Inflammatory macrophage (primary cell): ENCODE measurements around the gene ZNF3.

Experiments
- DNase-seq, 2 donors: peaks; one replicate each; pipeline ENCODE4 v3.0.0-alpha.2; 2020 to 2022

The ZNF3 gene

DNA sequence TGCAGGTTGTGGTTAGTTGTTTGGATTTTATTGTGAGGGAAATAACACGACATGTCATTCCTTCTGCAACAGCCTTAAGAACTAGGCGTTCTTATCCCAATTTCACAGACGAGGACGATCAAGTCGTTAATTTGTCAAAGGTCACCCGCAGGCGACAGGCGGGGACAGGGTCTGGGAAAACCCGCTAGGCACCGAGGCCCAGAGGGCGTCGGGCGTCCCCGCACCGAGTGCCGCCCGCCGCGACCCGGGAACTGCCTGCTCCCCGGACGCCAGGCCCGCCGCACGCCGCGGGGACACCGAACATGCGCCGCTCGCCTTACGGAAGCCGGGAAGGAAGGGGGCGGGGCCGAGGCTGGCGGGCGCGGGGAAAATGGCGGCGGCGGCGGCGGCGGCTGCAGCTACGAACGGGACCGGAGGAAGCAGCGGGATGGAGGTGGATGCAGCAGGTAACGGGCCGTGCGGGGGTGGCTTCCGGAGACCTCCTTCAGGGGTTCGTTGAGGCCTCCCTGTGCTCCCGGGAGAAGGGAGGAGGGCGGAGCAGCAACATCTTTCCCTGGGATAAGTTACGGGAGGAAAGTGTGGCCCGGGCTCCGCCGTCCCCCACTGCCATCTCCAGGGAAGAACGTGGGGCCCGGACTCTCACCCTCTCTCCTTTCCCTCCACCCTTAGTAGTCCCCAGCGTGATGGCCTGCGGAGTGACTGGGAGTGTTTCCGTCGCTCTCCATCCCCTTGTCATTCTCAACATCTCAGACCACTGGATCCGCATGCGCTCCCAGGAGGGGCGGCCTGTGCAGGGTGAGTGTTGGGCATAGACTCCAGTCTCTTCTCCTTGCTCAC, 7.3 kb upstream of the ZNF3 start, which contains the start of gene COPS6:
Gene COPS6 (plus strand): TSS at position 349 of the 837 bp plus-strand sequence. CDS start 22 bp downstream, at position 371.
- DNase-seq: peak; percentile 70 to 81

DNA sequence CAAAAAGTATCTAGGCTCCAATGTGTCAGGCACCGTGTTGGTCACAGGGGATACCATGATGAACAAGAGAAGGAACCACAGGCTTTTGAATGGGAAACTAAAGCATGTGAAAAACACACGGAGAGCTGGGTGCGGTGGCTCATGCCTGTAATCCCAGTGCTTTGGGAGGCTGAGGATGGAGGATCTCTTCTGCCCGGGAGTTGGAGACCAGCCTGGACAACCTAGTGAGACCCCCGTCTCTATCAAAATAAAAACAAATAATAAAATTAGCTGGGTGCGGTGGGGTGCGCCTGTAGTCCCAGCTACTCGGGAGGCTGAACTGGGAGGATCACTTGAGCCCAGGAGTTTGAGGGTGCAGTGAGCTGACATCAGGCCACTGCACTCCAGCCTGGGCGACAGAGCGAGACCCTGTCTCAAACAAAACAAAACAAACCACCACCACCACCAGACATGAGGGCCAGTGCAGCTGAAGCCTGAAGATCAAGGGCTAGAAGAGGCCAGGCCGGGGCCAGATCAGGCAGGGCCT, 6.6 kb upstream of the ZNF3 start:
- DNase-seq: no peak

DNA sequence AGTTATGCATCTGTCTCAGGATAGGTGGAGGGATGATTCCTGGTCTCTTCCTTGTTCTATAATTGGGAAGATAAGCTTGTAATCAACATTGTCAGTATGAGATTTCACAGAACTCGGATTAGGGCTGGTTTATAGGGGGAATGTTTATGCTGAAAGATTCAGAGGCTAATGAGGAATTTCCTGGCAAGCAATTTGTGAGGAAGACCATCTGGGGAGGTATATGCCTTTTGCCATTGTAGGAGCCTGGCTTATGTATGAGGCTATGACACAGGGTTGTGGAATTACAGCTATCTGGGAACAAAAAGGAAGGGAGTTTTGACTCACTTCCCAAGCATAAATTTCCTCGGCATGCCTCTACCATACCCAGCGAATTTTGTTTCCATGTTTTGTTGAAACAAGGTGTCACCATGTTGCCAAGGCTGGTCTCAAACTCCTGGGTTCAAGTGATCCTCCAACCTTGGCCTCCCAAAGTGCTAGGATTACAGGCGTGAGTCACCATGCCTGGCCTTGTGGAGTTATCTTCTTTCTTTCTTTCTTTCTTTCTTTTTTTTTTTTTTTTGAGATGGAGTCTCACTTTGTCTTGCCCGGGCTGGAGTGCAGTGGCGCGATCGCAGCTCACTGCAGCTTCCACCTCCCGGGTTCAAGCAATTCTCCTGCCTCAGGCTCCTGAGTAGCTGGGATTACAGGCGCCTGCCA, 5.7 kb upstream of the ZNF3 start:
- DNase-seq: no peak

DNA sequence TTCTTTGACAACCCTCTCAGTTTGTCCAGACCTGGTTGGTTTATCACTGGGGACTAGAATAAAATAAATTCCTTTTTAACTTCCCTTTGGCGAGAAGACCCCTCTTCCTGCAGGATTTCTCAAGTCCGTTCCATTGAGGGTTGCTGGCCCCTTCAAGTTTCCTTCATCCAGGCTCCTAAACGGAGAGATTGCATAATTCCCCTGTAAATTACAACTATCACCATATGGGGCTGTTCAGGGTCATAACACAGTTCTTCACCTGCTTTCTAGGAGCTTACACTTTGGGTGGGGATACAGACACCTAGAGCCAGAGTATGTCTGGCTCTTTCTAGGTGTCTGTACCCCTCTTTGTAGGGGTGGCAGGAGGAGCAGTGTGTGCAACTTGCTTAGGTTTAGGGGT, 4.0 kb upstream of the ZNF3 start:
- DNase-seq: no peak

DNA sequence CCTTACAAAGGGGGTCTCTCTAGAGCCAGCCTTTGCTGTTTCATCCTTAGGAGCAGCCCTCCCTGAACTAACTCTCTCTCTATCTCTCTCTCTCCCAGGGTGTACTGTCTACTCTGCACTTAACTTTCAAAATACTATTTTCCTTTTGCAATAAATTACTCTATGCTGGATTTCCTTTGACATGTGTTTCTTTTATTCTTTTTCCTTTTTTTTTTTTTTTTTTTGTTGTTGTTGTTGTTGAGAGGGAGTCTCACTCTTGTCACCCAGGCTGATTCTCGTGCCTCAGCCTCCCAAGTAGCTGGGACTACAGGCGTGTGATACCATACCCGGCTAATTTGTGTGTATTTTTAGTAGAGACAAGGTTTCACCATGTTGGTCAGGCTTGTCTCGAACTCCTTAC, 1.5 kb upstream of the ZNF3 start:
- no peak for DNase-seq

DNA sequence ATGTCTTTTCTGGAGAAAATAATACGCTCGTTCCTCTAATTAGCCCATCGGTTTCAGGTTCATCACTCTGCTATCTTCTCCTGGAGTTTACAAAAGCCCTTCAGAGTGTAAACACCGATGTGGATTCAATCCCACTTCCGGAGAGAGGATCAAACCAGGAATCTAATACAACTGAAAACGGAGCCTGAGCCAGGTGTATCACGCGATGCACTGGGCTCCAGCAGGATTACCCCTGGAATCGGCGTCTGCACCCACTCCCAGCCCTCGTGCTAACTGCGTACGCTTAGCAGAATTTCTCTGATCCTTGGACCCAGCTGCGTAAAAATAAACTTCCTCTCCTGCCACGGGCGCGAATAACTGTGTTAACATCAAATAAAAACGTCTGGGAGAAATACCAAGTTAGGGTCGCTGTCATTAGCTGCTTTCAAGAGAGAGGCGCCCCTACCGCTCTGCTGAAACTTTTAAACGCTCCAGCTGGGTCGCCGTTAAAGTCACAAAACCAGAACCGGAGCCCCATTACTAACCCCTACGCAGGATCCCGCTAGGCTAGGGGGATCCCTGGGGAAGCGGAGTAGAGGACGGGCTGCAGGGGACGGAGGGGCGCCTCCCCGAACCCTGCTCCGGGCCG, 502 bp downstream of the ZNF3 start:
- DNase-seq: peak; percentile 21 to 35

- DNase-seq: no peak
Observed at GRCh38 chr7:100079024-100079560, 2.4 kb downstream of the ZNF3 start.

GRCh38 chr7:100077205-100077604, 4.3 kb downstream of the ZNF3 start:
- no peak for DNase-seq

- no peak for DNase-seq
Observed at GRCh38 chr7:100075418-100075817, 6.1 kb downstream of the ZNF3 start.

- DNase-seq: no peak
Observed at GRCh38 chr7:100074841-100075240, 6.7 kb downstream of the ZNF3 start.

GRCh38 chr7:100072462-100072861, 9.1 kb downstream of the ZNF3 start:
- no peak for DNase-seq

GRCh38 chr7:100071018-100071723, 10.4 kb downstream of the ZNF3 start:
- no peak for DNase-seq

DNA sequence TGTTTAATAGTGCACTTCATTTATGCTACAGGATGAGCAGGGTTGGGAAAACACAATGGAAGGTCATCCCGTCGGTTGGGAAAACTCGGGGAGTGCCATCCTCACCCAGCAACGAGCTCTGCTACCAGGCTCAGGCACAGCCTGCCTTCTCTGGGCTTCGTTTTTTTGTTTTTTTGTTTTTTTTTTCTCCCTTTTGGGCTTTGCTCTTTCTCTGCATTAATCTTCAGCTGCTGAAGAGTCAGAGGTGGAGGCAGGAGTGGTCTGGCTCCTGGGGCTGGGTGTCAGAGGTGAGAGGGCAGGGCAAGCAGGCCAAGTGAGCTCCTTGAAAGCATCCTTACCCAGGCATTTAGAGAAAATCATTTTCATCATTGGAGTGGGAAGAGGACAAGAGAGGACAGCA, 11.5 kb downstream of the ZNF3 start:
- DNase-seq: no peak

DNA sequence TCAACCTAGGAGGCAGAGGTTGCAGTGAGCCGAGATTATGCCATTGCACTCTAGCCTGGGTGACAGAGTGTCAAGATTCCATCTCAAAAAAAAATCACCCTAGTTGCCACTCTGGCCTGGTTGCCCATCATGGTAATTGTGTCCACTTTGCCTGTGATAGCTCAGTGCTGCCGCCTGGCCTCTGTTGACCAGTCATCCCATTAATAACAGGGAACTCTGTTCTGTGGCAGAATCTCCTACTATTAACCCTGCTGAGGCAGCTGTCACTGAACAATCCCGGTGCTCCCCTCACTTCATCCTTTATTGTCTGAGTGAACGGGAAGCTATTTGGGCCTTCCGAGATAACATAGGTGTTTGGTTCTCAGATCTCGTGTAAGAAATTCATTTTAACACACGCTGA, 14.6 kb downstream of the ZNF3 start:
- DNase-seq: no peak

DNA sequence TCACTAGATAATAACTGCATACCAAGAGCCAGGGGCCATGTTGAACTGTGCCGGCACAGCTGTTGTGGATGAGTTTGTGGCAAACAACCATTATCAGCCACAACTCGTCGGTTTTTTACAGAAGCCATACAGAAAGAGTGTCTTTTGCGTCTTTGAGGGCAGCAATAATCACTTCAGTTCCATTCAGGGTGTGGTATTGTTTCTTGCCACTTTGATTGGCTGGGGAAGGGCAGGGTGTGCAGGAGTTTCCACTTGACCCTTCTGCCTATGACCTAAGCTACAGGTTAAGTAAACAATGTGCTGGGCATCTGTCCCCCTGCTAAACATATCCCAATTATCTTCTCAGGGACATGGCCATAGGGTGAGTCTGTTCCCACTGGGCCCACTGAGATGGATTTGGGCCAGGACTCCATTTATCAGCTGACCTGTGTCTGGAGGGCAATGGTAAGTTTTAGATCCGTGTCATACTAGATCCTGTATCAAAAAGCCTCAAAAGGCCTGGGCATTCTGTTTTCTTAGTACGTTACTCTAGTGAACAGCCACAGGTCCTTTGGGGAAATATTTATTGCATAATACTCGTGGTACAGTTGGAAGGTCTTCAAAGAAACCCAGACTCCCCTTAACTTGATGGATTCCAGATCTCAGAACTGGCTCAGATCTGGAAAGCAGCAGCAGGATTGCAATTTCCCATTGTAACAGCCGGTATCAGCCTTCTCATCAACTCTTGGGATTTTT, 15.9 kb downstream of the ZNF3 start:
- DNase-seq: no peak

DNA sequence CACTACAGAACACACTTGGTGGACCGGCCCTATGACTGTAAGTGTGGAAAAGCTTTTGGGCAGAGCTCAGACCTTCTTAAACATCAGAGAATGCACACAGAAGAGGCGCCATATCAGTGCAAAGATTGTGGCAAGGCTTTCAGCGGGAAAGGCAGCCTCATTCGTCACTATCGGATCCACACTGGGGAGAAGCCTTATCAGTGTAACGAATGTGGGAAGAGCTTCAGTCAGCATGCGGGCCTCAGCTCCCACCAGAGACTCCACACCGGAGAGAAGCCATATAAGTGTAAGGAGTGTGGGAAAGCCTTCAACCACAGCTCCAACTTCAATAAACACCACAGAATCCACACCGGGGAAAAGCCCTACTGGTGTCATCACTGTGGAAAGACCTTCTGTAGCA, 17.4 kb downstream of the ZNF3 start:
- DNase-seq: no peak

DNA sequence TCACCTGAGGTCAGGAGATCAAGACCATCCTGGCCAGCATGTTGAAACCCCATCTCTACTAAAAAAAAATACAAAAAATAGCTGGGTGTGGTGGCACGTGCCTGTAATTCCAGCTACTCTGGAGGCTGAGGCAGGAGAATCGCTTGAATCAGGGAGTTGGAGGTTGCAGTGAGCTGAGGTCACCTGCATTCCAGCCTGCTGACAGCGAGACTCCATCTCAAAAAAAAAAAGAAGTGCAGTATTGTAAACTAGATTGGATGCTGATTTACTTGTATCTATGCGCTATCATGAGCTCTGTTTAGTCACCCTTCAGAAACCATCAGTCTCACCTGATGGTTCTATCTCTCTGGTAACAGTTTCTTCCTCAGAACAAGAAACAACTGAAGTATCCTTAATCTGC, 18.1 kb downstream of the ZNF3 start:
- no peak for DNase-seq

DNA sequence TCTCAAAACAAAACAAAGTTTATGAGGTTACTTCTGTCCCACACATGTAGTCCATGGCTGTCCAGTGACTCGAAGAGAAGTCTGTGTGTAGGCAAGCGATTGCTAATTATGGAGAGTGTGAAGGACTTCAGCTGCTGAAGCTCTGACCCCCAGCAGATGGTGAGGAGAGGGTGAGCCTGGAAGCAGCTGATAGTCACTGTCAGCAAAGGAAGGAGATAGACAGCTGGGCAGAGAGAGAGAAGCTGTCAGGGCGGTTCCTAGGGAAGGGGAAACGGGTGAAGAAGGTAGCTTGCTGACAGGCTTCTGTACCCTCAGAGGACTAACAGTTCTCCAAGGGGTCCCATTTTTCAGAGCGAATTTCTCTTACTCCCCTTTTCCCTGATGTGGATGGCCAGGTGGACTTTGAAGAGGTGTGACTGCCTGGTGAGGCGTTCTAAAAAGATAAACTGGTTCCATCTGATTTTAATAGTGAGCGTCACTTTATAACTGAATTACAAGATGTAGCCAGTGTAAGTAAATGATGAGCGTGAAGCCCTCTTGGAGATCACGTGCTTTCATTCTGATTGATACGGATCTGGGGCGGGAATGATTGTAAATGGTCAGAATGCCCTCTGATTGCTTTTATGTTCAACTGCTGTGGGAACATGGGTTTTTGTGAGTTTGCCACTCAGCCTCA, 19.9 kb downstream of the ZNF3 start:
- DNase-seq: no peak

DNA sequence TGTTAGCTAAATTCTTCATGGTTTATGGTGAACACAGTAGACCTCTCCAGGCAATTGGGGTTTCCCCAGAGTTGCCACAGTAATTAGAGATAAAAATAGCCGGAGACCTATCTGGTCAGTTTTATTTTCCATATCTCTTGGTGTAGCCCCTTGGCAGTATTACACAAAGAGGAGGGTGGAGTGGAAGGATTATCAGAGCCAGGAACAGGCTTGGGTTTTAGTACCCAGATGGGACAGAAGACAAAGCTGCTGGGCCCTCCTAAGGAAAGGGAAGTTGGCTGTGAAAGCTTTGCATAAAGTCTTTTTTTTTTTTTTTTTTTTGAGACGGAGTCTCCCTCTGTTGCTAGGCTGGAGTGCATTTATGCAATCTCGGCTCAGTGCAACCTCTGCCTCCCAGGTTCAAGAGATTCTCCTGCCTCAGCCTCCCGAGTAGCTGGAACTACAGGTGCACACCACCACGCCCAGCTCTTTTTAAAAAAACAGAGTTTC, 22.2 kb downstream of the ZNF3 start:
- DNase-seq: no peak

GRCh38 chr7:100057006-100057405, 24.5 kb downstream of the ZNF3 start:
- no peak for DNase-seq

DNA sequence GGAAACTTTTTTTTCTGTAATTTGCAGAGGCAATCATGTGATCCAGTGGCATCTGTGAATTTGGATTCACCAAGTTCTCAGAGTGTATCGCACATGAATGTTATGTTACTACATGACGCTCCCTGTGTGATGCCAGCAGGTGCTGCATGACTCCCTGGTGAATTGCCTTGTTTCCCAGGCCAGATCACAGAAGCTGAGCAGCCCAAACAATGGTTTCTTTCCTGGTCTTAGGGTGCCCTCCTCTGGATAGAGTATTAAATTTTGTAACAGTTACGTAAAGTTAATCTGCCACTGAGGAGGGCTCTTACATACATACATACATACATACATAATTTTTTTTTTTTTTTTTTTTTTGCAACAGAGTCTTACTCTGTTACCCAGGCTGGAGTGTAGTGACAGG, 28.3 kb downstream of the ZNF3 start:
- DNase-seq: peak; percentile 63 to 71
